Measurements from ENCODE around the gene GIT1.

Gene GIT1

GRCh38 chr17:29628644-29629043, 39.2 kb upstream of the GIT1 start:
- Histone ChIP-seq H3K14ac (ENCODE audit: low read length in 2 of 2) (no peak overlapping the region), H2AK5ac (ENCODE audit: low read length, severe bottlenecking) (no peak overlapping the region), H3K27me3 (ENCODE audit: control insufficient read depth in 1 of 2, insufficient read depth in 1 of 2, low read length in 2 of 2) (no peaks in the 10 kb centered on the region), H3K79me1 (replicated peaks; ENCODE audit: low read length, poor library complexity, severe bottlenecking) (peaks cover 23% of the 10 kb centered on the region), H2BK120ac (ENCODE audit: low read depth, low read length) (no peak overlapping the region), H3K18ac (ENCODE audit: low read depth in 1 of 2, low read length in 2 of 2) (no peak overlapping the region), H3K9me3 (ENCODE audit: control insufficient read depth, low read length) (no peaks in the 10 kb centered on the region), H3K23ac (ENCODE audit: low read length in 2 of 2) (no peak overlapping the region), H2BK12ac (ENCODE audit: low read length in 2 of 2) (no peak overlapping the region), H2AFZ (ENCODE audit: low read depth, low read length) (no peak overlapping the region), H2BK15ac (ENCODE audit: low read depth, poor library complexity, severe bottlenecking) (no peak overlapping the region), H3K4me1 (ENCODE audit: control insufficient read depth, insufficient read depth, low read depth, low read length) (no peaks in the 10 kb centered on the region), H3K36me3 (ENCODE audit: control insufficient read depth in 1 of 2, insufficient read depth in 2 of 2, low read depth in 1 of 2, low read length in 2 of 2) (peaks cover 21 to 23% of the 10 kb centered on the region in 2 experiments), H4K8ac (ENCODE audit: low read length) (no peak overlapping the region), H3K4ac (ENCODE audit: low read depth in 1 of 2, low read length in 2 of 2) (no peak overlapping the region), H4K91ac (ENCODE audit: low read length) (no peak overlapping the region), H2BK5ac (ENCODE audit: low read depth, low read length, poor library complexity, severe bottlenecking) (no peak overlapping the region), H3K27ac (ENCODE audit: low read length, poor library complexity, severe bottlenecking) (no peak overlapping the region), H3K9ac (ENCODE audit: low read length) (no peak overlapping the region), H3K4me3 (ENCODE audit: insufficient read depth in 1 of 2, low read depth in 1 of 2, low read length in 2 of 2) (no peak overlapping the region), H3K4me2 (ENCODE audit: low read length, poor library complexity, severe bottlenecking) (no peak overlapping the region)
- no peak for DNase-seq
- WGBS: 90% methylated on average over 2 of the region's 2 CpGs

DNA sequence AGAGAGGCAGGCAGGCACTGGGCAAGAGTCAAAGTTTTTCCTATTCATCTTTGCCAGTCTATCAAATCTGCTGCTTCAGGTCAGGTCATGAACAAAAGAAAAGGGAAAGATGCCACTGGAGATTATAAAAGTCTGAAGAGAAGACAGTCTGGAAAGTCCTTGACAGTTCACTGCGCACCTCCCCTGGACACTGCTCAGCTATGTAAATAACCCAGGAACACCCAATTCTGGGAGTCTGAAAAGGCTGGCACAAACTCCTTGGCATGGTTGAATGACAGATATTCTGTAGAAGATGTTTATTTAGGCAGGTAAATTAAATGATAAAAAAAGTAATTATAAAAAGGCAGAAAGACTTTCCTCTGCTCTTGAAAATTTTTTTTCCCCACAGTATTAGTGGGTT, 38.5 kb upstream of the GIT1 start:
- H3K79me1 ChIP-seq (replicated peaks; ENCODE audit: low read length, poor library complexity, severe bottlenecking): peaks cover 20% of the 10 kb centered on the region
- WGBS: 100% methylated on average over 1 of the region's 1 CpG

DNA sequence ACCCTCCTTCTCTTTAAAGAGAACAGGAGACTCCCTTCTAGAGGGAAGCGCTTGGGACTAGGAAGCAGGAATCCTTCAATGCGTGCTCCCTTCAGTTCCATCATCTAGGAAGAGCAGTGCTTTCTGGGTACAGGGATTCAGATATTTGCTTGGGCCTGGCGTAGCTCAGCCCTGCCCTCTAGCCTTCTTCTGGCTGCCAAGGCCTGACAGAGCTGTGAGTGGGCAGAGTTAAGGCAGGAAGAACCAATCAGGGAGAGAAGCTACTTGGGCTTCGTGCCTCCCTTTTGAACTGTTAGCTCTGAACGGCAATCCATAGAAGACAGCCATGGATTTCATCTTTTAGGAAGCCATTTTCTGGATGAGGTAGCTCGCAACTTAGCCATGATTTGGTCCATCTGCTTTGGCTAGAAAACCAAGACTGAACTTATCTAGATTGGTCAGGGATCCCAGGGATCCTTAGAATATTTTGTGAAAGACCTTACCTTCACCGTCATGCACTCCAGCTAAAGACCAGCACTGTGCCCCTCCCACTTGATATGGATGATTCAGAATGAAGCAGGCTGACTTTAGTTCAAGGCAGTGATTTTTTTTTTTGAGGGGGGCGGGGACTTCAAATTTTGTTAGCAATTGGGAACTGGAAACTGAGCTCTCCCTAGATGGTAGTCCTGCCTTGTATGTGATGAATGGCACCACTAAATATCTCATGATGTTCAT, 35.7 kb upstream of the GIT1 start:
- Histone ChIP-seq H2AK5ac (ENCODE audit: low read length, severe bottlenecking) (no peak overlapping the region), H2BK15ac (ENCODE audit: low read depth, poor library complexity, severe bottlenecking) (no peak overlapping the region), H3K4ac (ENCODE audit: low read depth in 1 of 2, low read length in 2 of 2) (no peak overlapping the region), H3K4me2 (ENCODE audit: low read length, poor library complexity, severe bottlenecking) (no peak overlapping the region), H2BK5ac (ENCODE audit: low read depth, low read length, poor library complexity, severe bottlenecking) (no peak overlapping the region), H3K14ac (ENCODE audit: low read length in 2 of 2) (no peak overlapping the region), H2BK120ac (ENCODE audit: low read depth, low read length) (no peak overlapping the region), H2BK12ac (ENCODE audit: low read length in 2 of 2) (no peak overlapping the region), H3K4me3 (ENCODE audit: insufficient read depth in 1 of 2, low read depth in 1 of 2, low read length in 2 of 2) (no peak overlapping the region), H4K91ac (ENCODE audit: low read length) (no peak overlapping the region), H3K79me1 (replicated peaks; ENCODE audit: low read length, poor library complexity, severe bottlenecking) (peaks cover 9% of the 10 kb centered on the region), H3K4me1 (ENCODE audit: control insufficient read depth, insufficient read depth, low read depth, low read length) (peaks cover 17% of the 10 kb centered on the region), H3K23ac (ENCODE audit: low read length in 2 of 2) (no peak overlapping the region), H3K18ac (ENCODE audit: low read depth in 1 of 2, low read length in 2 of 2) (no peak overlapping the region), H4K8ac (ENCODE audit: low read length) (no peak overlapping the region), H3K9ac (ENCODE audit: low read length) (no peak overlapping the region), H3K27ac (ENCODE audit: low read length, poor library complexity, severe bottlenecking) (no peak overlapping the region), H3K36me3 (ENCODE audit: control insufficient read depth in 1 of 2, insufficient read depth in 2 of 2, low read depth in 1 of 2, low read length in 2 of 2) (peaks cover 0 to 3% of the 10 kb centered on the region in 2 experiments), H3K9me3 (ENCODE audit: control insufficient read depth, low read length) (no peaks in the 10 kb centered on the region), H2AFZ (ENCODE audit: low read depth, low read length) (no peak overlapping the region), H3K27me3 (ENCODE audit: control insufficient read depth in 1 of 2, insufficient read depth in 1 of 2, low read length in 2 of 2) (no peaks in the 10 kb centered on the region)
- WGBS: 84% methylated on average over 8 of the region's 8 CpGs
- DNase-seq: no peak

More for the DNA sequence above, 38.5 kb upstream of the GIT1 start:
- Histone ChIP-seq H3K18ac (ENCODE audit: low read depth in 1 of 2, low read length in 2 of 2) (no peak overlapping the region), H2BK12ac (ENCODE audit: low read length in 2 of 2) (no peak overlapping the region), H3K4ac (ENCODE audit: low read depth in 1 of 2, low read length in 2 of 2) (no peak overlapping the region), H3K23ac (ENCODE audit: low read length in 2 of 2) (no peak overlapping the region), H3K14ac (ENCODE audit: low read length in 2 of 2) (no peak overlapping the region), H2BK120ac (ENCODE audit: low read depth, low read length) (no peak overlapping the region), H3K9ac (ENCODE audit: low read length) (no peak overlapping the region), H3K27ac (ENCODE audit: low read length, poor library complexity, severe bottlenecking) (no peak overlapping the region), H3K36me3 (ENCODE audit: control insufficient read depth in 1 of 2, insufficient read depth in 2 of 2, low read depth in 1 of 2, low read length in 2 of 2) (peaks cover 20 to 23% of the 10 kb centered on the region in 2 experiments), H3K9me3 (ENCODE audit: control insufficient read depth, low read length) (no peaks in the 10 kb centered on the region), H3K4me2 (ENCODE audit: low read length, poor library complexity, severe bottlenecking) (no peak overlapping the region), H4K8ac (ENCODE audit: low read length) (no peak overlapping the region), H3K4me3 (ENCODE audit: insufficient read depth in 1 of 2, low read depth in 1 of 2, low read length in 2 of 2) (no peak overlapping the region), H2AFZ (ENCODE audit: low read depth, low read length) (no peak overlapping the region), H2BK15ac (ENCODE audit: low read depth, poor library complexity, severe bottlenecking) (no peak overlapping the region), H3K4me1 (ENCODE audit: control insufficient read depth, insufficient read depth, low read depth, low read length) (peaks cover 3% of the 10 kb centered on the region), H2BK5ac (ENCODE audit: low read depth, low read length, poor library complexity, severe bottlenecking) (no peak overlapping the region), H4K91ac (ENCODE audit: low read length) (no peak overlapping the region), H2AK5ac (ENCODE audit: low read length, severe bottlenecking) (no peak overlapping the region), H3K27me3 (ENCODE audit: control insufficient read depth in 1 of 2, insufficient read depth in 1 of 2, low read length in 2 of 2) (no peaks in the 10 kb centered on the region)
- DNase-seq: no peak

GRCh38 chr17:29624586-29624985, 35.1 kb upstream of the GIT1 start:
- no peak overlapping the region for H3K18ac ChIP-seq (ENCODE audit: low read depth in 1 of 2, low read length in 2 of 2)
- H3K14ac ChIP-seq (ENCODE audit: low read length in 2 of 2): no peak overlapping the region
- no peak for DNase-seq
- no peak overlapping the region for H2BK5ac ChIP-seq (ENCODE audit: low read depth, low read length, poor library complexity, severe bottlenecking)
- H3K9ac ChIP-seq (ENCODE audit: low read length): no peak overlapping the region
- no peak overlapping the region for H2BK12ac ChIP-seq (ENCODE audit: low read length in 2 of 2)
- no peak overlapping the region for H3K4ac ChIP-seq (ENCODE audit: low read depth in 1 of 2, low read length in 2 of 2)
- no peak overlapping the region for H3K27ac ChIP-seq (ENCODE audit: low read length, poor library complexity, severe bottlenecking)
- H2BK15ac ChIP-seq (ENCODE audit: low read depth, poor library complexity, severe bottlenecking): no peak overlapping the region
- no peak overlapping the region for H2BK120ac ChIP-seq (ENCODE audit: low read depth, low read length)
- H2AK5ac ChIP-seq (ENCODE audit: low read length, severe bottlenecking): no peak overlapping the region
- H3K79me1 ChIP-seq (replicated peaks; ENCODE audit: low read length, poor library complexity, severe bottlenecking): peaks cover 9% of the 10 kb centered on the region
- no peaks in the 10 kb centered on the region for H3K9me3 ChIP-seq (ENCODE audit: control insufficient read depth, low read length)
- WGBS: 76% methylated on average over 3 of the region's 4 CpGs
- no peak overlapping the region for H3K4me3 ChIP-seq (ENCODE audit: insufficient read depth in 1 of 2, low read depth in 1 of 2, low read length in 2 of 2)
- no peak overlapping the region for H3K4me2 ChIP-seq (ENCODE audit: low read length, poor library complexity, severe bottlenecking)
- no peak overlapping the region for H2AFZ ChIP-seq (ENCODE audit: low read depth, low read length)
- no peaks in the 10 kb centered on the region for H3K27me3 ChIP-seq (ENCODE audit: control insufficient read depth in 1 of 2, insufficient read depth in 1 of 2, low read length in 2 of 2)
- peaks cover 19% of the 10 kb centered on the region for H3K4me1 ChIP-seq (ENCODE audit: control insufficient read depth, insufficient read depth, low read depth, low read length)
- H4K91ac ChIP-seq (ENCODE audit: low read length): no peak overlapping the region
- no peak overlapping the region for H4K8ac ChIP-seq (ENCODE audit: low read length)
- H3K23ac ChIP-seq (ENCODE audit: low read length in 2 of 2): no peak overlapping the region
- H3K36me3 ChIP-seq (ENCODE audit: control insufficient read depth in 1 of 2, insufficient read depth in 2 of 2, low read depth in 1 of 2, low read length in 2 of 2): peaks cover 0 to 3% of the 10 kb centered on the region in 2 experiments
